ENCODE data around the gene GLIS1.

The GLIS1 gene

GRCh38 chr1:53680868-53681267, 58.1 kb downstream of the GLIS1 start:
- no peaks in the 10 kb centered on the region for H3F3A ChIP-seq (ENCODE audit: insufficient read depth)
- no peak overlapping the region for H2AFZ ChIP-seq (ENCODE audit: low read depth, low read length, severe bottlenecking)
- no peak for TF ChIP-seq EZH2phosphoT487 (conservative IDR thresholded peaks at IDR 0.05; ENCODE audit: low read length)
- TF ChIP-seq CTCF (IDR thresholded peaks at IDR 0.05; ENCODE audit: insufficient read depth, low read length, poor library complexity, severe bottlenecking) = no peak
- no peak overlapping the region for H3K4me3 ChIP-seq (ENCODE audit: insufficient read depth, low read length, poor library complexity, severe bottlenecking)
- H3K27me3 ChIP-seq (ENCODE audit: low read length) = no peaks in the 10 kb centered on the region
- no peaks in the 10 kb centered on the region for H3K9me2 ChIP-seq (replicated peaks; ENCODE audit: insufficient read depth, low read length)
- no peaks in the 10 kb centered on the region for H3K79me2 ChIP-seq (ENCODE audit: insufficient read depth, low read length)
- no peak overlapping the region for H3K27ac ChIP-seq (ENCODE audit: low read depth, low read length)
- H4K20me1 ChIP-seq (ENCODE audit: low read depth, low read length) = no peaks in the 10 kb centered on the region
- H3K9me3 ChIP-seq (ENCODE audit: insufficient read depth, low read length) = no peaks in the 10 kb centered on the region
- H3K4me2 ChIP-seq (ENCODE audit: low read depth, low read length, poor library complexity, severe bottlenecking) = no peak overlapping the region
- no peaks in the 10 kb centered on the region for H3K36me3 ChIP-seq (ENCODE audit: low read length)
- no peak overlapping the region for H3K9ac ChIP-seq (ENCODE audit: low read length)

- no peaks in the 10 kb centered on the region for H3K9me3 ChIP-seq (ENCODE audit: insufficient read depth, low read length)
- no peaks in the 10 kb centered on the region for H3K27me3 ChIP-seq (ENCODE audit: low read length)
- H3K9me2 ChIP-seq (replicated peaks; ENCODE audit: insufficient read depth, low read length) = no peaks in the 10 kb centered on the region
- H4K20me1 ChIP-seq (ENCODE audit: low read depth, low read length) = no peaks in the 10 kb centered on the region
- H3K27ac ChIP-seq (ENCODE audit: low read depth, low read length) = no peak overlapping the region
- TF ChIP-seq EZH2phosphoT487 (conservative IDR thresholded peaks at IDR 0.05; ENCODE audit: low read length) (no peak), CTCF (IDR thresholded peaks at IDR 0.05; ENCODE audit: insufficient read depth, low read length, poor library complexity, severe bottlenecking) (no peak)
- no peaks in the 10 kb centered on the region for H3K36me3 ChIP-seq (ENCODE audit: low read length)
- no peak overlapping the region for H3K9ac ChIP-seq (ENCODE audit: low read length)
- H3F3A ChIP-seq (ENCODE audit: insufficient read depth) = no peaks in the 10 kb centered on the region
- H2AFZ ChIP-seq (ENCODE audit: low read depth, low read length, severe bottlenecking) = no peak overlapping the region
- no peak overlapping the region for H3K4me3 ChIP-seq (ENCODE audit: insufficient read depth, low read length, poor library complexity, severe bottlenecking)
- H3K79me2 ChIP-seq (ENCODE audit: insufficient read depth, low read length) = no peaks in the 10 kb centered on the region
- H3K4me2 ChIP-seq (ENCODE audit: low read depth, low read length, poor library complexity, severe bottlenecking) = no peak overlapping the region
Observed at GRCh38 chr1:53678938-53679825, 59.8 kb downstream of the GLIS1 start.

GRCh38 chr1:53678507-53678906, 60.5 kb downstream of the GLIS1 start:
- Histone ChIP-seq H2AFZ (ENCODE audit: low read depth, low read length, severe bottlenecking) (no peak overlapping the region), H3K4me2 (ENCODE audit: low read depth, low read length, poor library complexity, severe bottlenecking) (no peak overlapping the region), H4K20me1 (ENCODE audit: low read depth, low read length) (no peaks in the 10 kb centered on the region), H3F3A (ENCODE audit: insufficient read depth) (no peaks in the 10 kb centered on the region), H3K9ac (ENCODE audit: low read length) (no peak overlapping the region), H3K9me2 (replicated peaks; ENCODE audit: insufficient read depth, low read length) (no peaks in the 10 kb centered on the region), H3K9me3 (ENCODE audit: insufficient read depth, low read length) (no peaks in the 10 kb centered on the region), H3K27ac (ENCODE audit: low read depth, low read length) (no peak overlapping the region), H3K79me2 (ENCODE audit: insufficient read depth, low read length) (no peaks in the 10 kb centered on the region), H3K36me3 (ENCODE audit: low read length) (no peaks in the 10 kb centered on the region), H3K27me3 (ENCODE audit: low read length) (no peaks in the 10 kb centered on the region), H3K4me3 (ENCODE audit: insufficient read depth, low read length, poor library complexity, severe bottlenecking) (no peak overlapping the region)
- TF ChIP-seq CTCF (IDR thresholded peaks at IDR 0.05; ENCODE audit: insufficient read depth, low read length, poor library complexity, severe bottlenecking) (no peak), EZH2phosphoT487 (conservative IDR thresholded peaks at IDR 0.05; ENCODE audit: low read length) (no peak)
